ENCODE results near the gene ACSL6.

GRCh38 chr5:132026516-132027008, 15.1 kb upstream of the ACSL6 start:
- no peak for TF ChIP-seq CTCF (IDR thresholded peaks at IDR 0.05 in 8 of 11, conservative IDR thresholded peaks at IDR 0.05 in 3 of 11)
- no peak for TF ChIP-seq POLR2A (IDR thresholded peaks at IDR 0.05)

Data from spleen (tissue), 7 donors.